Retinal pigment epithelial cell (primary cell): ENCODE results near the gene PRIMPOL.

ENCODE experiments used
- DNase-seq: peaks from one replicate; pipeline ENCODE4 v3.0.0-alpha.2; 2010; ENCODE audit warnings: low read depth
- H3K4me3 ChIP-seq: 2 replicates; pipeline ENCODE4 v1.5.1; 2011; ENCODE audit warnings: mild to moderate bottlenecking, low read length, control low read depth, moderate library complexity
- TF ChIP-seq, protein P1 (sequence below): conservative IDR thresholded peaks from 2 replicates; pipeline ENCODE4 v1.5.1; 2011; ENCODE audit warnings: low read depth, low read length, control low read depth, inconsistent platforms

The PRIMPOL gene

DNA sequence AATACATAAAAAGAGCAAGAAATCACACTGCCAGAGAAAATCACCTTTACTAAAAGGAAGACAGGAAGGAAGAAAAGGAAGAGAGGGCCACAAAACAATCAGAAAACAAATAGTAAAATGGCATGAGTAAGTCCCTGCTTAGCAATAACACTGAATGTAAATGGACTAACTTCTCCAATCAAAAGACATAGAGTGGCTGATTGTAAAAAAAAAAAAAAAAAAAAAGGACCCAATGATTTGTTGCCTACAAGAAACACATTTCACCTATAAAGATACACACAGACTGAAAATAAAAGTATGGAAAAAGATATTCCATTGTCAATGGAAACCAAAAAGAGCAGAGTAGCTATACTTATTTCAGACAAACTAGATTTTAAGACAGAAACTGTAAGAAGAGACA is 71.7 kb downstream of the PRIMPOL start:
- DNase-seq = no peak
- TF ChIP-seq, protein P1, sequence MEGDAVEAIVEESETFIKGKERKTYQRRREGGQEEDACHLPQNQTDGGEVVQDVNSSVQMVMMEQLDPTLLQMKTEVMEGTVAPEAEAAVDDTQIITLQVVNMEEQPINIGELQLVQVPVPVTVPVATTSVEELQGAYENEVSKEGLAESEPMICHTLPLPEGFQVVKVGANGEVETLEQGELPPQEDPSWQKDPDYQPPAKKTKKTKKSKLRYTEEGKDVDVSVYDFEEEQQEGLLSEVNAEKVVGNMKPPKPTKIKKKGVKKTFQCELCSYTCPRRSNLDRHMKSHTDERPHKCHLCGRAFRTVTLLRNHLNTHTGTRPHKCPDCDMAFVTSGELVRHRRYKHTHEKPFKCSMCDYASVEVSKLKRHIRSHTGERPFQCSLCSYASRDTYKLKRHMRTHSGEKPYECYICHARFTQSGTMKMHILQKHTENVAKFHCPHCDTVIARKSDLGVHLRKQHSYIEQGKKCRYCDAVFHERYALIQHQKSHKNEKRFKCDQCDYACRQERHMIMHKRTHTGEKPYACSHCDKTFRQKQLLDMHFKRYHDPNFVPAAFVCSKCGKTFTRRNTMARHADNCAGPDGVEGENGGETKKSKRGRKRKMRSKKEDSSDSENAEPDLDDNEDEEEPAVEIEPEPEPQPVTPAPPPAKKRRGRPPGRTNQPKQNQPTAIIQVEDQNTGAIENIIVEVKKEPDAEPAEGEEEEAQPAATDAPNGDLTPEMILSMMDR = no peak
- H3K4me3 ChIP-seq = no peak overlapping the region

GRCh38 chr4:184722798-184723197 is 73.3 kb downstream of the PRIMPOL start:
- no peak for DNase-seq
- no peak overlapping the region for H3K4me3 ChIP-seq
- TF ChIP-seq, protein P1 = peak; percentile 35

GRCh38 chr4:184727430-184727829 is 77.9 kb downstream of the PRIMPOL start:
- H3K4me3 ChIP-seq = no peak overlapping the region
- no peak for DNase-seq
- TF ChIP-seq, protein P1 = no peak

- peak; percentile 66 for DNase-seq
These were observed 79.3 kb downstream of the PRIMPOL start for GRCh38 chr4:184728858-184729257.

GRCh38 chr4:184729946-184730345 is 80.4 kb downstream of the PRIMPOL start:
- TF ChIP-seq, protein P1 = no peak
- no peak overlapping the region for H3K4me3 ChIP-seq
- DNase-seq = no peak

More at GRCh38 chr4:184728858-184729257, 79.3 kb downstream of the PRIMPOL start:
- no peak overlapping the region for H3K4me3 ChIP-seq
- TF ChIP-seq, protein P1 = no peak

DNA sequence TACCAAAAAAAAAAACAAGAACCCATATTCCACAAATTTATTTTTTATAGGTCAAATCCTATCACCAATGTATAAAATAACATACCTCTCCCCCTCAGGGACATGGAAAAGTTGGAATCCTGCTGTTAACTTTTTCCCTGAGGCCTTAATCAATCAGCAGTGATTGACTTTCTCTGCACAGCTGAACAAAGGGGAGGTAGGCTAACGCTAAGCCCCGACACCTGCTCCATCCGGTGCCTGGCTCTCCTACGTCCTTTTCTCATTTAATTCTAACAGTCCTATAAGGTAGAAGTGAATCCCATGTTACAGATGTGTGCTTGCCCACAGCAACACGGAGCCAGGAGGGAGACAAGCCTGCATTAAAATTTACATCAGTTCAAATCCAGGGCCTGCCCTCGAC is 81.5 kb downstream of the PRIMPOL start:
- DNase-seq = no peak
- TF ChIP-seq, protein P1 = no peak
- no peak overlapping the region for H3K4me3 ChIP-seq

DNA sequence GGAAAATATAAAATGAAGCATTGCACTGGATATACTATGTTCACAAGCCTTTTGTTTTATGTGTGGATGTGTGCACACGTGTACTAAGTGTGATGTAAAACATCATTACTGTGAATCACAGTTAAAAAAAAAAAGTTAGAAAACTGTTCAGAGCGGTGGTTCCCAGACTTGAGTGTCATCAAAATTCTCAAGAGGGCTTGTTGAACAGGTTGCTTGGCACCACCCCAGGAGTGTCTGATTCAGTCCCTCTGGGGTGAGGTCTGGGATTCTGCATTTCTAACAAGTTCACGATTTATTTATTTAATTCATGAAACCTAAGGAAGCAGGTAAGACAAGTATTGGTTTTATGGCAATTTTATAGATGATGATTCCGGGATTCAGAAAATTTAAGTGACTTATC is 82.6 kb downstream of the PRIMPOL start:
- TF ChIP-seq, protein P1 = no peak
- no peak for DNase-seq
- H3K4me3 ChIP-seq = peak overlapping the region; percentile 94
